Sciatic nerve (tissue), 2 donors: ENCODE measurements around the gene CLINT1. TPM values are rescaled to one million over a fixed set of nuclear protein-coding genes. Genes with fewer than 3 reads are reported as not detected.
A peak's percentile ranks its signal among the peaks of the same experiment; 100 is the strongest.
"Not testable (repeated sequence)": the region's sequence is repeated elsewhere in the genome, so short reads cannot be mapped to it uniquely, and the experiment has no call there.

Experiments
- ATAC-seq: fragments of 200-7000 bp; cut with Tn5 transposase; one replicate; pipeline ENCODE4 v1.9.1; 2020; ENCODE audit warnings: mild to moderate bottlenecking, moderate library complexity
- DNase-seq: peaks from one replicate; pipeline ENCODE4 v3.0.0-alpha.2; 2020; ENCODE audit warnings: low spot score
- intact Hi-C: fragments of 100-400 bp; cut with DNase I; formaldehyde crosslinking; loops from one replicate; pipeline ENCODE4 v1.14.2; 2022
- total RNA-seq: library from RNA; stranded (reverse); fragmentation: NEBNext Ultra II Directional; extraction: Animal tissue kit (Norgen Biotek cat#: 25700); gene quantifications from one replicate; pipeline ENCODE4 v1.2.1, GENCODE V29; 2021
- donor health status: DM: no; HTN: no; CAD: no.
- donor health status: DM: no; HTN: no; CAD: no.

CLINT1 gene
- total RNA-seq, 1 donor from 2014 or later, result 52.9 TPM

DNA sequence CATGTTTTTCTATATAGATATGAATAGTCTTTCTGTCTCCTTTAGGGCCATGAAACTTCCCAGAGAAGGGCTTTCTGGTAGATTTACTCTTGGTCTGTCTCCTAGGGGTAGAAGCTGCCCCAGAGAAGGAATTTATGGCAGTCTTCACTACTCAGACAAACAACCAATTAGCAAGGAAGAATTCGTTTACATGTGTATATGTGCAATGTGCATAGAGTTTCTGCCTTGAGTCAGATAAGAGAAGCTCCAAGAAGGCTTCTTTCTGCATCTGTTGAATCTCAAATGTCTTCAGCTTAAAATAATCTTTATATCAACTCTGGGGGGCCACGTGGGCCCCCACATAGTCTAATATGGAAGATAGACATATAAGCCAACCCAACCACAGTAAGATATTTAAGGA, 7.6 kb upstream of the CLINT1 start:
- intact Hi-C loops, result no loop called here
- DNase-seq, result no peak
- no peak for ATAC-seq

DNA sequence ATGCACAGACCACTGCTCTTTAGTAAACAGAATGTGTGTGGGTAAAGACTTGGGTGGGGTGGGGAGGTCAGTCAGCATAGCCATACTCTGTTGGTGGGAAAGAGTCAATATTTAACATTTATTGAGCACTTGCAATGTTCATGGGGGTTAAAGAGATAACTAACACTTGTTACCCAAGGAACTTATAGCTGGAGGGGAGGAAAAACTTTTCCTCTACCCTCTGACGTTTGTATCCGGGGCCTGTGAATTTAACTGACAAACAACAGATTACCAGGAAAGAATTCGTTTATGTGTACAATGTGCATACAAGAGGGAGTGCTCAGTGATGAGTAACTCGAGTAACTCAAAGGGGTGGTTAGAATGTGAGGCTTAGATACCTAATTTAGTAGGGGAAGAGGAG, 6.8 kb upstream of the CLINT1 start:
- intact Hi-C loops, result no loop called here
- no peak for ATAC-seq
- DNase-seq, result no peak

- DNase-seq, result no peak
- intact Hi-C loops, result no loop called here
Observed at GRCh38 chr5:157864067-157864466, 5.1 kb upstream of the CLINT1 start.

GRCh38 chr5:157862183-157862851, 3.4 kb upstream of the CLINT1 start:
- ATAC-seq (no peak), DNase-seq (no peak)
- intact Hi-C loops, result no loop called here

More at GRCh38 chr5:157864067-157864466, 5.1 kb upstream of the CLINT1 start:
- no peak for ATAC-seq

DNA sequence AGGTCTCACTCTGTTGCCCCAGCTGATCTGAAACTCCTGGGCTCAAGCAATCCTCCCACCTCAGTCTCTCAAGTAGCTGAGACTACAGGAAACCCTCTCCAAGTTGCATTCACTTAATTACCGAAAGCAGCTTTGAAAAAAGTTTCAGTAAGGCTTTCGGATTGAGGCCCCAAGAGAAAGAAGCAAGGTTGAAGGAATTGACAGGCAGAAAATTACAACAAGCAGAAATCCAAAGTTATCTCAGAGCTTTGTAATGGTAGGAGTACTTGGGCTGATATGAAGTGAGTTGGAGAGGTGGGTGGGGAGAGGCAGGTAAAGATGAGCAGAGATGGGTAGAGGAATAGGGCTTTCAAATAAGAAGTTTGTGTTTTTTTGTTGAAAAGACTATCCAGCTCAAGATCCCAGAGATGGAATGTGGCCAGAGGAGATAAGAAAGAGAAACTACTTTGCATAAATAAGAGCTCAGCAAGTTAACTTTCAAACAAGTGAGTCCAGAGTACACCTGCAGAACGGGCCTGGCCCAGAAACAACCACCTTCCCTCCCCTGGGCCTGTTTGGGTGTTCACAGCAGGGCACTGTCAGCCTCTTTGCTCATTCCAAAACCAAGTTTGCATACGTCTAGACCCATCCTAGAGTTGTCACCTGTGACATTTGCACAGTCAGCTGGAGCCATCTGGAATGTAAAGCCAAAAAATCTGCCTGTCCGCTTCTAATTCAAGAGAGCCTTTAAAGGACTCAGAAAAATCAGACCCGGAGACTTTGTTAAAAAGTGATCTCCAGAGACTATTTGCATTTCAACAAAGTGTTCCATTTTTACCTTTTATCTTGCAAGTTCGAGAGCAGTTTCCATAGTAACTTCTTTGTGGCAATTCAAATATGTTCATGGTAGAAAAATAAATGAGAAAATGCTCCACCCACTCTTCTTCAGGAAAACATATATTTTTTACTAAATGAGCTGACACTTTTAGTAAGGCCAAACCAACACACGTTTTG, 2.2 kb upstream of the CLINT1 start:
- DNase-seq (no peak), ATAC-seq (no peak)
- intact Hi-C loops, result no loop called here

DNA sequence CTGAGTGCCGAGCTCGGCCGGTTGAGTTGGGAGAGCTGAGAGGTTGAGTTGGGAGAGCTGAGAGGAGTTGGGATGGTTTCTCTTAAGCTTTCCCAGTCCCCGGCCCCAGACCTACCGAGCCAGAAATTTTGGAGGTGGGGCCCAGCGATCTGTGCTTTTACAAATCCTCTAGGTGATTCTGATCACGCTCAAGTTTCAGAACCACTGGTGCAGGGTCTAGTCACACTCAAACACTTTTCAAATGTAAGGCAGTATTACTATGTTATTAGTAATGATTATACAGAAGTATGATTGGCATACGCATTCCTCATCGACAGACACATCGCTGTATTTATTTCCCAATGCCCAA, 256 bp upstream of the CLINT1 start:
- DNase-seq (no peak), ATAC-seq (no peak)
- intact Hi-C loops, result no loop called here

DNA sequence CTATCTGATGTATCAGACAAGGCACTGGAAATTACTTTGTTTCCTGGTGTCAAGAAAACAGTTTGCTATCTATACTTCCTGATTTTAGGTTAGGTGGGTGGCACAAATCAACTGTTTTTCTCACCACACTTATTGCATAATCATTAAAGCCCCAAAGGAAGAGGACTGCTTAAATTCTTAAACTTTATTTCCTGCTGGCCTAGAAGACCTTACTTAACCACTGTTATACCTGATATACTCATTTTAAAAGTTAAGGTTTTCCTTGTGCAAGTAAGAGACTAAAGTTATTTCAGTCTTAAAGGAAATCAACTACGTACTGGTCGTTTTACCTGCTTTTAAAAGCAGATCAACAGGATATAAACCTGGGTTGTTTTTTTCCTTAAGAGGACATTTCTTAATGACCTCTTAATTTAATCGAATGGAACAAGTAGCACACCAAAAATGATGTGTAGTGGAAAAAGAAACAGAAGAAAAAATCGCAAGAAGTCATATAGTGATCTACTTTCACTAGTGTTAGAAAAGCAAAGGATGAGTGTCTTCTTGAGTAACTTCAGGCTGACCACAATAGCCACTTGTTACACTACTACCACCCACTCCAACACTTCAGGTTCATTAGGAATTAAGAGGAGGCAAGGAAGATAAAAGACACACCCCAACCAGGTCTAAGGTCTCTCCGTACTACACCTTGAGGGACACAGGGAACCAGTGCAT, 974 bp downstream of the CLINT1 start:
- ATAC-seq, result peak; percentile 66
- intact Hi-C loops, result no loop called here

DNA sequence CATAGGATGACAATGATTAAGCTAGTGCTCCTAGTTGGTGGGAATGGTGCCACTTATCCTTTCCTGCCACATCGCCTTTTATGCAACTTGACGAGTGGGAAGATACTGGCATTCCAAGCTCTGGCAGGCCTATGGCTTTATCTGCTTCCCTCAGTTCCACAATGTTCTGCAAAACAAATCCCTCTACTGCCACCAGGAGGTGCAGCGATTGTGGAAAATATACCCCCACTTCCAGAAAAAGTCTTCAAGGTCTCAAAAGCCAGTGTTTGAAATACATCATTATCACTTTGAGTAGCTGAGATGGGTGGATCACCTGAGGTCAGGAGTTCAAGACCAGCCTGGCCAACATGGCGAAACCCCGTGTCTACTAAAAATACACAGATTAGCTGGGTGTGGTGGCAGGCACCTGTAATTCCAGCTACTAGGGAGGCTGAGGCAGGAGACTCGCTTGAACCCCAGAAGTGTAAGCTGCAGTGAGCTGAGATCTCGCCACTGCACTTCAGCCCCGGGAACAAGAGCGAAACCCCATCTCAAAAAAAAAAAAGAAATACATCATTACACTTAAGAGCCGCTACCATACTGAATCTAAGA, 3.4 kb downstream of the CLINT1 start:
- ATAC-seq (no peak), DNase-seq (no peak)
- intact Hi-C loops, result no loop called here

More for the DNA sequence above, 974 bp downstream of the CLINT1 start:
- no peak for DNase-seq

DNA sequence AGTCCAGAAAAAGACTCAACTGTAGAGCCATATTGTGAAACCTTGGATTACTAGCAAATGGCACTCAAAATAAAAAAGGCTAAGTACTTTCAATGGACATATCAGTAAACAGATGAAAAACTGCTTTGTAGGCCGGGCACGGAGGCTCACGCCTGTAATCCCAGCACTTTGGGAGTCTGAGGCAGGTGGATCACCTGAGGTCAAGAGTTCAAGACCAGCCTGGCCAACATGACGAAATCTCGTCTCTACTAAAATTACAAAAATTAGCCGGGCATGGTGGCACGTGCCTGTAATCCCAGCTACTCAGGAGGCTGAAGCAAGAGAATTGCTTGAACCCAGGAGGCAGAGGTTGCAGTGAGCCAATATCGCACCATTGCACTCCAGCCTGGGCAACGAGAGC, 5.6 kb downstream of the CLINT1 start:
- DNase-seq, ATAC-seq, intact Hi-C loops: not testable (repeated sequence)

DNA sequence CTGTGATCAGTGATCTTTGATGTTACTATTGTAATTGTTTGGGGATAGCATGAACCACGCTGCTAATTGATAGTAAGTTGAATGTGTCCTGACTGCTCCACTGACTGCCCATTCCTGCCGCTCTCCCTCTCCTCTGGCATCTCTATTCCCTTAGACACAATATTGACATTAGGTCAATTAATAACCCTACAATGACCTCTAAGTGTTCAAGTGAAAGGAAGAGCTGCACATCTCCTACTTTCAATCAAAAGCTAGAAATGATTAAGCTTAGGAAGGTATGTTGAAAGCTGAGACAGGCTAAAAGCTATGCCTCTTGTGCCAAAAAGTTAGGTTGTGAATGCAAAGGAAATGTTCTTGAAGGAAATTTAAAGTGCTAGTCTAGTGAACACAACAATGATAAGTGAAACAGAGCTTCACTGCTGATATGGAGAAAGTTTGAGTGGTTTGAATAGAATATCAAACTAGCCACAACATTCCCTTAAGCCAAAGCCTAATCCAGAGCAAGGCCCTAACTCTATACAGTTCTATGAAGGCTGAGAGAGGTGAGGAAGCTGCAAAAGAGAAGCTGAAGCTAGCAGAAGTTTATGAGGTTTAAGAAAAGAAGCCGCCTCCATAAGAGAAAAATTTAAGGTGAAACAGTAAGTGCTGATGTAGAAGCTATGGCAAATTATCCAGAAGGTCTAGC, 12.9 kb downstream of the CLINT1 start:
- intact Hi-C loops, result no loop called here
- DNase-seq (no peak), ATAC-seq (no peak)

GRCh38 chr5:157842787-157843186, 16.2 kb downstream of the CLINT1 start:
- intact Hi-C loops, result no loop called here
- no peak for ATAC-seq

DNA sequence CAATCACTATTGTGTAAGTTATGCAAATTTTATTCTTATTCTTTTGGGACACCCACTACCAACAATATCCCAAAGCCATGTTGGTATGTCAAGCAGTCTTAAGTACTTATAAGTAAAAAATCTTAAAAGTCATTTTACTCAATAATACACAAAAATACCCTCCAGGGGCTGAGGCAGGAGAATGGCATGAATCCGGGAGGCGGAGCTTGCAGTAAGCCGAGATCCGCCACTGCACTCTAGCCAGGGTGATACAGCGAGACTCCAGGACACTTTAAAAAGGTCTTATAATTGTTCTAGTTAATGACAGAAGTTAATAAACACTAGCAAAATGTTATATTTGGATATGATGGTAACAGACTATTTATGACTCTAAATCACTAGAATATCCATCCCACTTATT, 16.8 kb downstream of the CLINT1 start:
- ATAC-seq (no peak), DNase-seq (no peak)
- intact Hi-C loops, result no loop called here

More at GRCh38 chr5:157842787-157843186, 16.2 kb downstream of the CLINT1 start:
- DNase-seq, result no peak

DNA sequence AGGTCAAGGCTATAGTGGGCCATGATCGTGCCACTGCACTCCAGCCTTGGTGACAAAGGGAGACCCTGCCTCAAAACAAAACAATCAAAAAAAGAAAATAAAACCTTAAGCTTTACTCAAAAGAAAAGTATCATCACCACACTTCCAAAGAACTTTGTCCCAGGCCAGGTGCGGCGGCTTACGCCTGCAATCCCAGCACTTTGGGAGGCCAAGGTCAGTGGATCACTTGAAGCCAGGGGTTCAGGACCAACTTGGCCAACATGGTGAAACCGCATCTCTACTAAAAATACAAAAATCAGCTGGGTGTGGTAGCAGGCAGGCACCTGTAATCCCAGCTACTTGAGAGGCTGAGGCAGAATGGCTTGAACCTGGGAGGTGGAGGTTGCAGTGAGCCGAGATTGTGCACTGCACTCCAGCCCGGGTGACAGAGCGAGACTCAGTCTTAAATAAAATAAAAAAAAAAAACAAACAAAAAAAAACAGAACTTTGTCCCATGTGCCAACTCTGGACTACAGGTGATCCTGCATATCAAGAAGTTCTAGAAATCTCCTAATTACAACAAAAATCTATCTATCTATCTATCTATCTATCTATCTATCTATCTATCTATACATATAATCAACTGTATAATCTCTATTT, 19.7 kb downstream of the CLINT1 start:
- no peak for DNase-seq
- no peak for ATAC-seq
- intact Hi-C loops, result no loop called here

- ATAC-seq (no peak), DNase-seq (no peak)
- intact Hi-C loops, result no loop called here
Observed at GRCh38 chr5:157836121-157836753, 22.7 kb downstream of the CLINT1 start.

DNA sequence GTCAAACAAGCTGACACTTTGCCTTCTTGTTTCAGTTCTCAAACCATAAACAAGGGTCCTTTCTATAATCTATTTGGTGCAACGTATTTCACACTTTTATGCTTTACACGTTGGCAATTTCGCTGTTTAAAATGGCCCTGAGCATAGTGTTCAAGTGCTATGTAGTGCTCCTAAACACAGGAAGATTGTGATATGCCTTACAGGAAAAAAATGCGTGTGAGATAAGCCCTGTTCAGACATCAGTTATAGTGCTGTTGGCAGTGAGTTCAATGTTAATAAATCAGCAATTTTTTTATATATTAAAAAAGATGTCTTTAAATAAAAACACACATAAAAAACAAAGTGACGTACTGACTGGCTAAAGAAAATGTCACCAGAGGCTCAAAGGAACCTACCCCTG, 23.9 kb downstream of the CLINT1 start:
- no peak for ATAC-seq
- intact Hi-C loops, result no loop called here
- DNase-seq, result no peak

DNA sequence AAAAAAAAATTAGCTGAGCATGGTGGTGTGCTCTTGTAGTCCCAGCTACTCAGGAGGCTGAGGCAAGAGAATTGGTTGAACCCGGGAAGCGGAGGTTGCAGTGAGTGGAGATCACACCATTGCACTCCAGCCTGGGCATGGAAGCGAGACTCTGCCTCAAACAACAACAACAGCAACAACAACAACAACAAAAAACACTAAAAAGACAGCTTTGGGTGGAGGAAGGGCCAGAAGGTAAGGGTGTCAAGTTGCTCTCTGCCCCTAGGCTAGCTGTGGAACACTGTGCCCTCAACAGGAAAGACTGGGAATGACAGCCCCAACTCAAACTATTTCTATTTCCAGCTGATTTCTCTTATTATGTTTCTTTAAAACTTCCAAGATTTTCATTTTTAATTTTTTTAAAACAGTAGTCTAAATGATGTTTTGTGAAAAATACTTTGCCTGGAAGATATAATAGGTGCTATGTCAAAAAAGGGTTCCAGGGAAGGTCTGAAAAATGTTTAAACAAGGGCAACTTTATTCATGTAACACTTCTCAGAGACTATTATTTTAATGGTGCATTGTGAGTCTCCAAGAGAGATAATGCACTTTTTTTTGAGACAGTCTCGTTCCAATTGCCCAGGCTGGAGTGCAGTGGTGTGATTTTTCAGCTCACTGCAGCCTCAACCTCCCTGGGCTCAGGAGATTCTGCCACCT, 29.9 kb downstream of the CLINT1 start:
- intact Hi-C loops, result no loop called here
- DNase-seq (no peak), ATAC-seq (no peak)
